GM21529 (cell line): ENCODE measurements around the gene SPACA5.
"Not testable (repeated sequence)": the region's sequence is repeated elsewhere in the genome, so short reads cannot be mapped to it uniquely, and the experiment has no call there.

Source experiments
- ATAC-seq: cut with Tn5 transposase; IDR thresholded peaks from one replicate; pipeline ENCODE4 v1.9.1; 2021; ENCODE audit not compliant: unreplicated experiment

The SPACA5 gene

DNA sequence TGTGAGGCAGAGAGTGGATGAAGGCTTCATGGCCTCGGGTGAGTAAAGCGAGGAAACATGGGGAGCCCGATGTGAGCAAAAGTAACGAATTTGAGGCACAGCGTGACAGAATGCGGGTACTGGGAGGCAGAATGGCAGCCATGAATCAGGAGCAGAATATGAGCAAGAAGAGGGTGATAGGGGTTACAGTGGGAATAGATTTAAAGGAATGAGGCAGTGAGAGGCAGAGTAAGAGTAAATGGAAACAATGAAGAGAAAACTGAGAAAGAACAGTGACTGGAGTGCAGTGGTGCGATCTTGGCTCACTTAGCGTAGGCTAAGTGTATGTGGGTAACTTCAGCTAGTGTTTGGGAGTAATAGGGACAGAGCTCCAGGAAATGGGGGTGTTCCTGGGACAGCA, at the start of gene SPACA5:
TSS of gene SPACA5 (plus strand) at position 301 of the 400 bp plus-strand sequence. CDS start 815 bp downstream, outside the sequence.
- not testable (repeated sequence) for ATAC-seq

GRCh38 chrX:47958206-47958605, 48.6 kb upstream of the SPACA5 start:
- ATAC-seq = not testable (repeated sequence)

DNA sequence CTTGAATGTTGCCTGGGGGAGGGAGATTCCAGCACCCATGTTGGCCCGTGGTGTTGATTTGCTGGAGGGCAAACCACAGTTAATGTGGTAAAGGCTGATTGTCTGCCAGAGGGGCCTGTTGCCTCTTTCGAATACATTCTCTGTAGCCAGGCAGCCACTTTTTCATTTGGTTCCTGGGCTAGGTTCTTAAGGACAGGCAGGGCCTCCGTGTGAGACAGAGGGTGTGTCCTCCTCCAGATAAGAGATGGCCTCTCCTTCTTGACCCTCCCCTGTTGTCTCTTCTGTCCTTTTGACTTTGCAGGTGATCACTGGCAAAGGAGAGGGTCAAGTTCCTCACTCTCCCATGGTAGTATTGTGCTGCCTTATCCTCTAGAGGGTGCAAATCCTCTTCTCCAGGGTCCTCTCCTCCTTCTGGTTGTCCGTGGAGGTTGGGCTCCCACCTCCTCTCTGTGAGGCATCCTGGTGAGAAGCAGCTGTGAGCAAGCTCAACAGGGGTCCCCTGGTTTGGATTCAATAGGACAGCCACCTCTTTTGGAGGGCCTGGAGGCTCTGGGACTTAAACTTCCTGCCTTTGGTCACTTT, 47.9 kb upstream of the SPACA5 start:
- ATAC-seq = no peak

GRCh38 chrX:47960406-47960805, 46.4 kb upstream of the SPACA5 start:
- no peak for ATAC-seq

DNA sequence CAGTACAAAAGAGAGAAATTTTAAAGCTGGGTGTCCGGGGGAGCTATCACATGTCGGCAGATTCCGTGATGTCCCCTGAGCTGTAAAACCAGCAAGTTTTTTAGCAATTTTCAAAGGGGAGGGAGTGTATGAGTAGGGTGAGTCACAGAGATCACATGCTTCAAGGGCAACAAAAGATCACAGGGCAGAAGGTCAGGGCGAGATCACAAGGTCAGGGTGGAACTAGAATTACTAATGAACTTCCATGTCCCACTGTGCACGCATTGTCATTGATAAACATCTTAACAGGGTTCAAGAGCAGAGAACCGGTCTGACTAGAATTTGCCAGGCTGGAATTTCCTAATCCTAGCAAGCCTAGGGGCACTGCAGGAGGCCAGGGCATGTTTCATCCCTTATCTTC, 45.0 kb upstream of the SPACA5 start:
- ATAC-seq = not testable (repeated sequence)

DNA sequence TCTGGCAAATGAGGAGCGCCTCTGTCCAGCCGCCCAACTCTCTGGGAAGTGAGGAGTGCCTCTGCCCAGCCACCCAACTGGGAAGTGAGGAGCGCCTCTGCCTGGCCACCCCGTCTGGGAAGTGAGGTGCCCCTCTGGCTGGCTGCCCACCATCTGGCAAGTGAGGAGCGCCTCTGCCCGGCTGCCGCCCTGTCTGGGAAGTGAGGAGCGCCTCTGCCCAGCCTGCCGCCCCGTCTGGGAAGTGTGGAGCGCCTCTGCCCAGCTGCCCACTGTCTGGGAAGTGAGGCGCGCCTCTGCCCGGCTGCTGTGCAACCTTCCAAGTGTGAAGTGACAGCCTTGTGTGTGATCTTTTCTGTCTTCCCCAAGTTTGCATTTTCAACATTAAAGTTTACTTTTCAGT, 41.3 kb upstream of the SPACA5 start:
- ATAC-seq = not testable (repeated sequence)

- ATAC-seq = no peak
Observed at GRCh38 chrX:47973235-47973634, 33.6 kb upstream of the SPACA5 start.

- ATAC-seq = no peak
Observed at GRCh38 chrX:47976254-47977151, 30.3 kb upstream of the SPACA5 start.

- no peak for ATAC-seq
Observed at GRCh38 chrX:47991263-47992094, 15.3 kb upstream of the SPACA5 start.

- ATAC-seq = no peak
Observed at GRCh38 chrX:47992095-47992380, 14.8 kb upstream of the SPACA5 start.

- ATAC-seq = no peak
Observed at GRCh38 chrX:47992669-47993068, 14.1 kb upstream of the SPACA5 start.

GRCh38 chrX:48001260-48001659, 5.5 kb upstream of the SPACA5 start:
- no peak for ATAC-seq

DNA sequence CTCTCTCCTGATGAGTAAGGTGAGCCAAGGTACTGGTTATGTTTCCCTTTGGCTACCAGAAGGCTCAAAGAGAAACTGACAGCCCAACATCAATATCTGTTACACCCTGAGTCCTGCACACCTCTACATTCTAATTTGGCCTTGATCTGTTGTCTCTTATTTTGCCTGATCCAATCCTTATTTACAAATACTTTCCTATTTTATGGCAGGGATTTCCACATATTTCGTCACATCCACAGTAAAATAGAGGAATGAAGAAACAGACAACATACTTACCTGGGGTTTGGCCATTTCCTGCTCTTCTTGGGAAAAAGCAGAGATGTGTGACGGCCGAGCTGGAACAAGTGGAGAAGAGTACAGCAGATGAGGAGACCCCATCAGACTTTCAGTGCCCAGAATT, 4.5 kb upstream of the SPACA5 start:
- ATAC-seq = no peak

GRCh38 chrX:48002929-48003328, 3.9 kb upstream of the SPACA5 start:
- ATAC-seq = no peak

DNA sequence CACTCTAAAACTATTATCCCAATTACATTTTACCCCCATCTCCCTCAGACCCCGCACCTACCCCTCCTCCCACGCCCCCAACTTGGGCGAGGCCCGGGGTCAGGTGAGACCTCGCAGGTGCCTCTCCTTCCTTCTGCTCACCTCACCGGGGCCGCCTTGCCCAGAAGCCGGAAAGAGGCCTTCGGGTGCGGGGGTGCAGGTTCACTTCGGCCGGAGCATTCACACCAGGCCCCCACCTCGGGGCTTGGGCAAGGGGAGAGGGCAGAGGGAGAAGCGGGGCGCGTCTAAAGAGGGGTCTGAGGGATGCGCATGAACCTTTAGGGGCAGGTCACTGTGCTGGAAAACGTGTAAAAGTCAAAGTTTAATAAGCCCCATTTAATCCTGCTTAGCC, 3.4 kb upstream of the SPACA5 start:
- ATAC-seq = peak; percentile 29

DNA sequence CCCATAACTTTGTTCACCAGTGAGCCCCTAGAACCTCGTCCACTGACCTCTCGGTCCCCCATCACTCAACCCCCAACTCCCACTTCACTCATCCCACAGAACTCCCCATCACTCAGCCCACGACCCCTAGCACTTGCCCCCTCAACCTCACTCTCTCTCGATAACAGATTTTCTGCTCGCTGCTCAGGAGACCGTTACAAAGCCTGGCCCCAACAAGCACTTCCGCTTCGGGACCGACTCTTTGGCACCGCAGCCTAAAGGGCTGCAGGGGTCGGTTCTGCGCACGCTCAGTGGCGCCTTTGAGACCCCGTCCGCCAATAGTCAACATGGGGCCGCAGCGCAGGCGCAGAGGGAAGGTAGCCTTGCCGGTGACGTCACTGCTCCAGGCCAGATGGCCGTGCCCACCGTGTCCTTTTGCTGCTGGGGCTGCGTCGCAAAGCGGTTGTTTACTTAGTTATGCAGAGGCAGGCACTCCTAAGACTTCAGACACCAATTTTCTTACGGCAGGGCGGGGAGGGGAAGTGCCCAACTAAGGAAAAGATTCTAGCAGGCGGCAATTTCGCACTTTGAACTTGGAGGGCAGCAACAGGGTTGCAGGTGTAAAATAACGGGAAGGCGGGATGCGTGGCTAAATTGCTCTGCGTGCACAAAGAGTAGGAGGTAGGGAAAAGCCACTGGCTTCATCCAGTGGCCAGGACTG, 2.9 kb upstream of the SPACA5 start, which contains the start of gene ZNF182:
TSS of gene ZNF182 (minus strand) at position 232 of the 700 bp plus-strand sequence. CDS start 1,380 bp downstream, outside the sequence.
- ATAC-seq = peak; percentile 87

GRCh38 chrX:48009445-48009960, 2.7 kb downstream of the SPACA5 start:
- not testable (repeated sequence) for ATAC-seq

- ATAC-seq = not testable (repeated sequence)
Observed at GRCh38 chrX:48016583-48017310, 10.0 kb downstream of the SPACA5 start.

DNA sequence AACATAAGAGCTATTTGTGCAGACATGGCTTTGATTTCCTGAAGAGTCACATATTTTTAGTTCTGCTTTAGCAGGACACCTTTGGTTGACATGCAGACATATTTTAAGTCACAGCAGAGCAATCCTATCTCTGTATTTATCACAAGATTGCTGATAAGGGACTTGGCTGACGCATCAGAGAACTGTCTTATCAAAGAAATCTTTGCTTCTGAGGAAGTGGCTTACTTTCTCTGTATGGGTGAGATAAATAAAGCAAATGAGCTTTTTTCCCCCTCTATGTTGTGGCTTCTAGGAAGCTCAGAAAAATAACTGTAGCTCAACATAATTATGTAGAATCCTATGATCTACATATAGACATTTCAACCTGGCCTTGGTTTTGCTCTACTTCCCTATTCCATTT, 13.1 kb downstream of the SPACA5 start:
- not testable (repeated sequence) for ATAC-seq

- not testable (repeated sequence) for ATAC-seq
Observed at GRCh38 chrX:48020472-48020871, 13.7 kb downstream of the SPACA5 start.
